Endothelial cell of umbilical vein (primary cell): ENCODE data around the gene SRGN.

ENCODE experiments used
- CTCF ChIP-seq, 2 donors: IDR thresholded peaks; 1 replicate in 1 of 2; 2 replicates in 1 of 2; pipeline ENCODE4 v1.5.1; 2011; ENCODE audit warnings: low read length in 2 of 2, mild to moderate bottlenecking in 2 of 2, moderate library complexity in 2 of 2, control low read depth in 1 of 2, inconsistent platforms in 1 of 2, low read depth in 1 of 2; ENCODE audit not compliant: insufficient read depth in 1 of 2; ENCODE audit errors: extremely low read depth in 1 of 2
- POLR2A ChIP-seq: IDR thresholded peaks from 2 replicates; pipeline ENCODE4 v1.6.1; 2012; ENCODE audit warnings: low read depth, mild to moderate bottlenecking, control low read depth, low read length
- POLR2AphosphoS5 ChIP-seq: IDR thresholded peaks from 2 replicates; pipeline ENCODE4 v1.6.1; 2012; ENCODE audit warnings: low read depth, mild to moderate bottlenecking, control low read depth, low read length, moderate library complexity; ENCODE audit not compliant: insufficient read depth

- TF ChIP-seq CTCF (IDR thresholded peaks at IDR 0.05; ENCODE audit: extremely low read depth in 1 of 2, insufficient read depth in 1 of 2, low read depth in 1 of 2, low read length in 2 of 2) (no peak), POLR2A (no peak), POLR2AphosphoS5 (no peak)
Observed at GRCh38 chr10:69064762-69065328, 23.1 kb upstream of the SRGN start.
